ENCODE results near the gene XPA. TPM values are rescaled to one million over a fixed set of nuclear protein-coding genes. Genes with fewer than 3 reads are reported as not detected.

Gene XPA
- total and polyA plus RNA-seq, 2 of the 8 experiments (the other 6 are each of a cell fraction or from before 2014, with no cell fraction given): 0.24 to 2.6 TPM

- TF ChIP-seq CHD7 (IDR thresholded peaks at IDR 0.05; ENCODE audit: insufficient replicate concordance, low read length): no peak
- no peak for TF ChIP-seq SP4 (IDR thresholded peaks at IDR 0.05; ENCODE audit: low read length)
- no peak for TF ChIP-seq TEAD4 (IDR thresholded peaks at IDR 0.05; ENCODE audit: low read depth, low read length)
- TF ChIP-seq SP1 (IDR thresholded peaks at IDR 0.05; ENCODE audit: low read depth, low read length): no peak
- TF ChIP-seq HDAC6 (IDR thresholded peaks at IDR 0.05; ENCODE audit: low read depth, low read length): no peak
- no peak for TF ChIP-seq TAF7 (optimal IDR thresholded peaks at IDR 0.05; ENCODE audit: borderline replicate concordance, low read depth, low read length)
- TF ChIP-seq CHD2 (IDR thresholded peaks at IDR 0.05; ENCODE audit: low read length): no peak
- no peak for TF ChIP-seq RNF2 (IDR thresholded peaks at IDR 0.05; ENCODE audit: borderline replicate concordance, low read depth, low read length, missing control alignments, poor library complexity, severe bottlenecking)
- no peak for TF ChIP-seq ASH2L (IDR thresholded peaks at IDR 0.05; ENCODE audit: low read length)
- TF ChIP-seq CBX5 (IDR thresholded peaks at IDR 0.05; ENCODE audit: low read depth, low read length): no peak
- no peak for TF ChIP-seq CEBPB (IDR thresholded peaks at IDR 0.05; ENCODE audit: low read depth, low read length)
Observed at GRCh38 chr9:97698865-97699264, 1.7 kb upstream of the XPA start (continued).
